HUES48 (cell line): Measurements from ENCODE around the gene MUC20.
"Not testable (repeated sequence)": the region's sequence is repeated elsewhere in the genome, so short reads cannot be mapped to it uniquely, and the experiment has no call there.

Experiments
- H3K27ac ChIP-seq: one replicate; pipeline ENCODE4 v1.7.0; 2013; ENCODE audit warnings: low read depth, low read length, inconsistent platforms
- H3K27me3 ChIP-seq: 2 replicates; pipeline ENCODE4 v1.6.1; 2013; ENCODE audit warnings: mild to moderate bottlenecking, low read length; ENCODE audit not compliant: control insufficient read depth, insufficient read depth
- H3K36me3 ChIP-seq: 2 replicates; pipeline ENCODE4 v1.6.1; 2013; ENCODE audit warnings: low read length; ENCODE audit not compliant: control insufficient read depth, insufficient read depth
- H3K4me1 ChIP-seq: 2 replicates; pipeline ENCODE4 v1.6.1; 2013; ENCODE audit warnings: mild to moderate bottlenecking, low read length; ENCODE audit not compliant: control insufficient read depth, insufficient read depth
- H3K4me3 ChIP-seq: 2 replicates; pipeline ENCODE4 v1.5.1; 2013; ENCODE audit warnings: mild to moderate bottlenecking, low read depth, low read length
- H3K9ac ChIP-seq: 2 replicates; pipeline ENCODE4 v1.6.1; 2013; ENCODE audit warnings: mild to moderate bottlenecking, low read depth, low read length, moderate library complexity
- H3K9me3 ChIP-seq: 2 replicates; pipeline ENCODE4 v1.6.1; 2013; ENCODE audit warnings: low read length; ENCODE audit not compliant: control insufficient read depth, insufficient read depth

MUC20 gene

GRCh38 chr3:195720831-195721506 lies at the start of gene MUC20:
TSS of gene MUC20 (plus strand) at chr3:195720978. CDS start at chr3:195721008, 30 bp downstream.
- not testable (repeated sequence) for H3K9me3 ChIP-seq, H3K27ac ChIP-seq
- H3K4me1 ChIP-seq, result peaks cover 11% of the 10 kb centered on the region

DNA sequence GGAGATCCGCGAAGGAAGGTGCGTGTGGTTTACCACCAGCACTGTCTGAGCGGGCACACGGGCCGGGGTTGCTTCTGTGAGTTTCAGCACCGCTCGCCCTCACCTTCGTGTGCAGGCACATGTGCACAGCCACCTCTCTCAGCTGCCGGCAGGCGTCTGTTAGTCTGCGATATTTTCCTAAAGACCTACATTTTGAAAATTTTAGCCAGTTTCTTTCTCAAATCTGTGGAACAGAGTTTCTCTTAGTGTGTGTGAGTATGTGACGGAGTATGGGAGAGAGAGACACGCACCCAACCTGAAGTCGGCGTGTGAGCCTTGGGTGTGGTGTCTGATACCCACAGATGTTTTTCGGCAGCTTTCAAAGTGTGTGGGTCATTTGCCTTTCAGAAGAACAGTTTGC lies 49.5 kb upstream of the MUC20 start:
- H3K4me1 ChIP-seq, H3K9ac ChIP-seq, H3K9me3 ChIP-seq, H3K27me3 ChIP-seq, H3K36me3 ChIP-seq, H3K27ac ChIP-seq, H3K4me3 ChIP-seq: not testable (repeated sequence)

More at GRCh38 chr3:195720831-195721506, at the start of gene MUC20:
- not testable (repeated sequence) for H3K36me3 ChIP-seq, H3K4me3 ChIP-seq, H3K27me3 ChIP-seq, H3K9ac ChIP-seq

GRCh38 chr3:195673711-195674110 lies 47.1 kb upstream of the MUC20 start:
- H3K27ac ChIP-seq, H3K4me1 ChIP-seq, H3K9ac ChIP-seq, H3K27me3 ChIP-seq, H3K9me3 ChIP-seq, H3K4me3 ChIP-seq: not testable (repeated sequence)
- H3K36me3 ChIP-seq, result peaks cover 15% of the 10 kb centered on the region

GRCh38 chr3:195678391-195679015 lies 42.3 kb upstream of the MUC20 start:
- H3K9ac ChIP-seq, H3K4me3 ChIP-seq, H3K27ac ChIP-seq, H3K4me1 ChIP-seq, H3K27me3 ChIP-seq, H3K9me3 ChIP-seq: not testable (repeated sequence)
- peaks cover 22% of the 10 kb centered on the region for H3K36me3 ChIP-seq

- not testable (repeated sequence) for H3K27me3 ChIP-seq, H3K4me1 ChIP-seq, H3K9ac ChIP-seq, H3K9me3 ChIP-seq, H3K4me3 ChIP-seq, H3K27ac ChIP-seq
- H3K36me3 ChIP-seq, result peaks cover 29% of the 10 kb centered on the region
These were observed 40.1 kb upstream of the MUC20 start for GRCh38 chr3:195680690-195681089.

DNA sequence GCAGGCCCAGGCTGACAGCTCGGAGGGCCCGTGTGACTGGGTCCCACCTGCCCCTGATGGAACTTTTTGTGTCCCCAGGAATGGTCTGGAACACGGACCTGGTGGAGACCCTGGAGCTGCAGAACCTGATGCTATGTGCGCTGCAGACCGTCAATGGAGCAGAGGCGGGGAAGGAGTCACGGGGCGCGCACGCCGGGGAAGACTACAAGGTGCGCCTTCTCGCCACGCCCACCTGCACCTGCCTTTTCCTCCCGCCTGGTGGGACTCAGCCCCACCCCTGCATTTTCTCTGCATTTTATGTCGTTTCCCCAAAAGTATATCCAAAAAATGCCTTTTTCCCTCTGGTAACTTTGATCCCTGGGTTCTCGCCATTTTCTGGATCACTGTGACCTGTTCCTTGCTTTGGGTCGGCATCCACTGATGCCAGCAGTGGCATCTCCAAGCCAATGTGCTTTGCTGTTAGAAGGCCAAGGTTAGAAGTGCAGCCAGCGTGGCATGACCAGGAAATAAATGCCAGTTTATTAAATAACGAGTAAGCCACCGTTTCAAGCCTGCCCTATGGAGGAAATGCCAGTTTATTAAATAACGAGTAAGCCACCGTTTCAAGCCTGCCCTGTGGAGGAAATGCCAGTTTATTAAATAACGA lies 39.2 kb upstream of the MUC20 start:
- H3K9me3 ChIP-seq, H3K27ac ChIP-seq, H3K9ac ChIP-seq, H3K4me3 ChIP-seq, H3K4me1 ChIP-seq, H3K27me3 ChIP-seq: not testable (repeated sequence)
- peaks cover 36% of the 10 kb centered on the region for H3K36me3 ChIP-seq

- not testable (repeated sequence) for H3K4me1 ChIP-seq, H3K27ac ChIP-seq, H3K9me3 ChIP-seq, H3K9ac ChIP-seq, H3K27me3 ChIP-seq, H3K4me3 ChIP-seq
- H3K36me3 ChIP-seq, result peaks cover 36% of the 10 kb centered on the region
These were observed 38.6 kb upstream of the MUC20 start for GRCh38 chr3:195682104-195682742.

DNA sequence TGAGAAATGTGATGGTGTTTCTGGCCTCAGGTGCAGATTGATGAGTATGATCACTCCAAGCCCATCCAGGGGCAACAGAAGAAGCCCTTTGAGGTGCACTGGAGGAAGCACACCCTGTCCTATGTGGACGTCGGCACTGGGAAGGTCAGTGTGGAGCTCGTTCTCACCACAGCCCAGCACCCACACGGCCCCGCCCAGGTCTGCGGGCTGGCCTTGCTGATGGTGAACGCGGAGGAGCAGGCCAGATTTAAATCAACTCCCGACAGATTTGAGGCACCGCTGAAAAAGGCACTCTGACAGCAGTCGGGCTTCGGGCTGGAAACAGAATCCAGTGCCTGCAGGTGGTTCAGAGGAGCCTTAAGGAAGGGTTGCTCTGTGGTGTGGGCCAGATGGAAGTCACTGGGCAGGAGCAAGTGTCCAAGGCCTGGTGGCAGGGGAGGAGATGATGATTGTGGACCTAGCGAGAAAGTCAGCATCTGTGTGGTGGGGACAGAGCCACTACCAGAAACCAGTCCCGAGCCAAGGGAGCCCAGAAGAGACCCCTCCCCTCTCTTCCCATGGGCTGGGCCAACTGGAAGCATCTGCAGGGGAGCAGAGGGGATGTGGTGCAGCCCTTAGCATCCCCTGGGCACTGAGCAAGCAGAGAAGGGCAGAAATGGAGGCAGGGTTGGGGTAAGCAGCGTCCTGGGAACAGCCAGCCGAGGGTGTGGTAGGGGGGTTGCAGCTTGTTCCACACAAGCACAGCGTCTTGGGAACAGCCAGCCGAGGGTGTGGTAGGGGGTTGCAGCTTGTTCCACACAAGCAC lies 36.9 kb upstream of the MUC20 start:
- H3K27ac ChIP-seq, H3K9me3 ChIP-seq, H3K9ac ChIP-seq, H3K4me1 ChIP-seq, H3K4me3 ChIP-seq, H3K27me3 ChIP-seq: not testable (repeated sequence)
- H3K36me3 ChIP-seq, result peaks cover 31% of the 10 kb centered on the region

DNA sequence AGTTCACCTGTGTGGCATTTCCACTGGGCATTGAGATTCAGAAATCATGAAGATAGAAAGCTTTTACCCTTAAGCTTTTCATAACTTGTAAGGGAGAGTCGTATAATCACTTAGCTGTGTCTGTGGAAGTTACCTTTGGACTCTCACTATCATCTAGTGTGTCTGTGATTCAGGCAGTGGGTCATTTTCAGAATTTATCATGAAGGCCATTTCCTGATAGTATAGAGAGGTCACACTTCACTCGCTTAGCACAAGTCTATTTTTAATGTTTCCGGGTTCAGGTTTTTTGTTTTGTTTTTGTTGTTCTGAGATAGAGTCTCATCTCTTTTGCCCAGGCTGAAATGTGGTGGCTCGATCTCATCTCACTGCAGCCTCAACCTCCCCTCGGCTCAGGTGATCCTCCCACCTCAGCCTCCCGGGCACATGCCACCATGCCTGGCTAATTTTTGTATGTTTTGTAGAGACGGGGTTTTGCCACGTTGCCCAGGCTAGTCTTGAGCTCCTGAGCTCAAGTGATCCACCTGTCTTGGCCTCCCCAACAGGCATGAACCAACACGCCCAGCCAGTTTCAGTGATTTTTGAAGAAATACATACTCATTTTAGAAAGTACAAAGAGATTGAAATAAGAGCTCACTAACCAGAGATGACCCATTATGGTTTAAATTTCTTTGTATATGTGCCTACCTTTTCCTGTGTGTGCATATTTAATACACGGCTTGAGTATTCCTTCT lies 36.1 kb upstream of the MUC20 start:
- H3K36me3 ChIP-seq, result peaks cover 34% of the 10 kb centered on the region

GRCh38 chr3:195686537-195687208 lies 34.1 kb upstream of the MUC20 start:
- not testable (repeated sequence) for H3K27me3 ChIP-seq, H3K4me1 ChIP-seq, H3K4me3 ChIP-seq, H3K9ac ChIP-seq, H3K27ac ChIP-seq, H3K9me3 ChIP-seq
- H3K36me3 ChIP-seq, result peaks cover 31% of the 10 kb centered on the region

More for the DNA sequence above, 36.1 kb upstream of the MUC20 start:
- H3K27ac ChIP-seq, H3K4me1 ChIP-seq, H3K9me3 ChIP-seq, H3K4me3 ChIP-seq, H3K9ac ChIP-seq, H3K27me3 ChIP-seq: not testable (repeated sequence)
